Measurements from ENCODE around the gene LIME1. TPM values are rescaled to one million over a fixed set of nuclear protein-coding genes. Genes with fewer than 3 reads are reported as not detected.

The LIME1 gene
- total and polyA plus RNA-seq, 2 donors (not counting 1 experiment from before 2014, with no cell fraction given): 0.68 to 3.5 TPM

DNA sequence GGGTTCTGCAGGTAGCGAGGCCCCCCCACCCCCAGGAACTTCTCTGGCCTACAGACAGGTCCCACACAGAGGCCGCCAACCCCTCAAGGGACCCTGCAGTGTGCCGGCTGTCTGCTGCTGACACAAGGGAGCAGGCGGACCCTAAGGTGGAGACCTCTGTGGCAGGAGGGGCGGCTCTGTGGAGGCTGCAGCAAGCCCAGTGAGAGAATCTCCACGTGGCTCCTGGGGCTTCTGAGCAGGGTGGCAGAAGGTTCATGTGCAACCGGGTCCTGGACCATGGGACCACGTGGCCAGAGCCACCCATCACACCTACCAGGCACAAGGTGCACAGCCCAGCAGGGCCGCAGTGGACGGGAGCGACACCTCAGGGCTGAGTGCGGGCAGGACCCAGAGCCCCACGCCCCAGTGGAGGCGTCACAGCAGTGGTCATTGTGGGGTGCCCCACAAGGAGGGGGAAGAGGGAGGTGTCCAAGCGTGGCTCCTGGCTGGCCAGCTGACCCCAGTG, 32.9 kb upstream of the LIME1 start:
- DNase-seq (ENCODE audit: low read depth in 2 of 2): no peak
- no peaks in the 10 kb centered on the region for H4K20me1 ChIP-seq (ENCODE audit: control insufficient read depth, extremely low read depth, insufficient read depth, low read length)
- H3K9me3 ChIP-seq (ENCODE audit: control insufficient read depth, insufficient read depth, low read depth, low read length): no peaks in the 10 kb centered on the region
- H3K27me3 ChIP-seq (ENCODE audit: control insufficient read depth, insufficient read depth, low read length): no peaks in the 10 kb centered on the region
- H3K4me2 ChIP-seq (ENCODE audit: extremely low read depth, insufficient read depth, low read length): no peak overlapping the region
- H3K27ac ChIP-seq (ENCODE audit: insufficient read depth, low read length): no peak overlapping the region
- peaks cover 33% of the 10 kb centered on the region for H3K36me3 ChIP-seq (ENCODE audit: control insufficient read depth, insufficient read depth, low read length)
- H3K79me2 ChIP-seq (ENCODE audit: control insufficient read depth, insufficient read depth, low read length): peaks cover 36% of the 10 kb centered on the region
- no peak overlapping the region for H3K9ac ChIP-seq (ENCODE audit: insufficient read depth, low read length)
- no peak overlapping the region for H2AFZ ChIP-seq (ENCODE audit: low read length)
- H3K4me1 ChIP-seq (ENCODE audit: control insufficient read depth, extremely low read depth, insufficient read depth, low read length): peaks cover 19% of the 10 kb centered on the region
- H3K4me3 ChIP-seq (replicated peaks in 1 of 4; ENCODE audit: control extremely low read depth in 1 of 4, insufficient read depth in 1 of 4, low read depth in 3 of 4, low read length in 4 of 4): no peak overlapping the region
- TF ChIP-seq, protein P1, sequence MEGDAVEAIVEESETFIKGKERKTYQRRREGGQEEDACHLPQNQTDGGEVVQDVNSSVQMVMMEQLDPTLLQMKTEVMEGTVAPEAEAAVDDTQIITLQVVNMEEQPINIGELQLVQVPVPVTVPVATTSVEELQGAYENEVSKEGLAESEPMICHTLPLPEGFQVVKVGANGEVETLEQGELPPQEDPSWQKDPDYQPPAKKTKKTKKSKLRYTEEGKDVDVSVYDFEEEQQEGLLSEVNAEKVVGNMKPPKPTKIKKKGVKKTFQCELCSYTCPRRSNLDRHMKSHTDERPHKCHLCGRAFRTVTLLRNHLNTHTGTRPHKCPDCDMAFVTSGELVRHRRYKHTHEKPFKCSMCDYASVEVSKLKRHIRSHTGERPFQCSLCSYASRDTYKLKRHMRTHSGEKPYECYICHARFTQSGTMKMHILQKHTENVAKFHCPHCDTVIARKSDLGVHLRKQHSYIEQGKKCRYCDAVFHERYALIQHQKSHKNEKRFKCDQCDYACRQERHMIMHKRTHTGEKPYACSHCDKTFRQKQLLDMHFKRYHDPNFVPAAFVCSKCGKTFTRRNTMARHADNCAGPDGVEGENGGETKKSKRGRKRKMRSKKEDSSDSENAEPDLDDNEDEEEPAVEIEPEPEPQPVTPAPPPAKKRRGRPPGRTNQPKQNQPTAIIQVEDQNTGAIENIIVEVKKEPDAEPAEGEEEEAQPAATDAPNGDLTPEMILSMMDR (conservative IDR thresholded peaks at IDR 0.05 in 1 of 2, IDR thresholded peaks at IDR 0.05 in 1 of 2; ENCODE audit: low read depth in 1 of 2, low read length in 2 of 2): no peak
- no peak for TF ChIP-seq EZH2 (IDR thresholded peaks at IDR 0.05; ENCODE audit: low read length, missing control alignments)

DNA sequence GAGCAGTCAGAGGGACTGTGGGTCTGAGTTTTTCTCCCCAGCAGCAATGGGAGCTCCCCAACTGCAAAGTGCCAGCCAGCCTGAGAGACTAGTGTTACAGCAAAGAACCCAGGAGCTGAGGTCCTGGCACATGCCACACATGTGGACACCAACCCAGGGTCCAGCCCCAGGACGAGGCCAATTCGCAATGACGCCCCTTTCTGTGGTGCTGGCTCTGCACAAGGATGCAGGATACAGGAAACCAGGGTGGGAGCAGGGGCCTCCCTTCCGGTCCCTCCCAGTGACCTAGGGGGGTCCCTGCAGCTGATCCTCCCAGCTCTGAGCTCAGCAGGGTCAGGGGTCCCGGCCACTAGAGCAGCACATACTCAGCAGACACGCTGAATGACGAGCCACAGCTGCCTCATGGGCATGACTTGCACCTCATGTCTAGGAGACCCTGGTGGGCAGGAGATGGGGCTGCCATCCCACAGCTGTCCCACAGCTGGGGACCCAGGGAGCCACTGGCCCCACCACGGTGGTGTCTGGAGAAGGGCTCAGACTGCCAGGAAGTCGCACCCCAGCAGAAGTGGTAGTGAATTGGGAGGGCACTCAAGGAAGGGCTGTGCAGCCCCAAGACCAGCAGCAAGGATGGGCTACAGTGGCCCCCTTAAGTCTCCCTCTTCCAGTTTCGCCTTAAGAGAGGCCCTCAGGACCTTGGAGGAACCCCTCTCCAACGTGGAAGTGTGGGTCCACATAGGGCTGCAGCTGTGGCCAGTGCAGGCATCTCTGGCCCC, 32.3 kb upstream of the LIME1 start:
- Histone ChIP-seq H3K9me3 (ENCODE audit: control insufficient read depth, insufficient read depth, low read depth, low read length) (no peaks in the 10 kb centered on the region), H3K27ac (ENCODE audit: insufficient read depth, low read length) (no peak overlapping the region), H3K36me3 (ENCODE audit: control insufficient read depth, insufficient read depth, low read length) (peaks cover 34% of the 10 kb centered on the region), H2AFZ (ENCODE audit: low read length) (no peak overlapping the region), H3K4me1 (ENCODE audit: control insufficient read depth, extremely low read depth, insufficient read depth, low read length) (peaks cover 15% of the 10 kb centered on the region), H3K4me2 (ENCODE audit: extremely low read depth, insufficient read depth, low read length) (no peak overlapping the region), H3K27me3 (ENCODE audit: control insufficient read depth, insufficient read depth, low read length) (no peaks in the 10 kb centered on the region), H4K20me1 (ENCODE audit: control insufficient read depth, extremely low read depth, insufficient read depth, low read length) (no peaks in the 10 kb centered on the region), H3K9ac (ENCODE audit: insufficient read depth, low read length) (no peak overlapping the region), H3K79me2 (ENCODE audit: control insufficient read depth, insufficient read depth, low read length) (peaks cover 43% of the 10 kb centered on the region), H3K4me3 (replicated peaks in 1 of 4; ENCODE audit: control extremely low read depth in 1 of 4, insufficient read depth in 1 of 4, low read depth in 3 of 4, low read length in 4 of 4) (no peak overlapping the region)
- TF ChIP-seq, protein P1 (conservative IDR thresholded peaks at IDR 0.05 in 1 of 2, IDR thresholded peaks at IDR 0.05 in 1 of 2; ENCODE audit: low read depth in 1 of 2, low read length in 2 of 2): no peak
- TF ChIP-seq EZH2 (IDR thresholded peaks at IDR 0.05; ENCODE audit: low read length, missing control alignments): no peak
- DNase-seq (ENCODE audit: low read depth in 2 of 2): no peak

DNA sequence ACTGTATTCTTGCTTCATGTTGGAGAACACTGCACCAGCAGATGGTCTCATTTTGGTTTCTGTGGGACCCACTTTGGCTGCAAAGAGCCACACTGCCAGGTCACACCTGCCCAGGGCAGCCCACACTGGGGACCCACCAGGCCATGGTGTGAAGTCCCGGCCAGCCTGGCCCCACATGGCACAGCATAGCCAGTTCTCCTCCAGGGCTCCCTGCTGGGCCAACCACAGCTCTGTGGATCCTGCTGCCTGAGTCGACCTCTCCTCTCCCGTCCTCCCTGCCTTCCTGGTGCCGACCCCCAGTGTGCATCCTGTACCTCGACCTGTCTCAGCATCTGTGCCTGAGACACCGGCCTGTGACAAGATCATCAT, 31.7 kb upstream of the LIME1 start:
- H3K4me3 ChIP-seq (replicated peaks in 1 of 4; ENCODE audit: control extremely low read depth in 1 of 4, insufficient read depth in 1 of 4, low read depth in 3 of 4, low read length in 4 of 4): no peak overlapping the region
- H4K20me1 ChIP-seq (ENCODE audit: control insufficient read depth, extremely low read depth, insufficient read depth, low read length): no peaks in the 10 kb centered on the region
- no peak overlapping the region for H3K27ac ChIP-seq (ENCODE audit: insufficient read depth, low read length)
- H3K9me3 ChIP-seq (ENCODE audit: control insufficient read depth, insufficient read depth, low read depth, low read length): no peaks in the 10 kb centered on the region
- H3K9ac ChIP-seq (ENCODE audit: insufficient read depth, low read length): no peak overlapping the region
- no peak for DNase-seq (ENCODE audit: low read depth in 2 of 2)
- TF ChIP-seq, protein P1 (conservative IDR thresholded peaks at IDR 0.05 in 1 of 2, IDR thresholded peaks at IDR 0.05 in 1 of 2; ENCODE audit: low read depth in 1 of 2, low read length in 2 of 2): no peak
- TF ChIP-seq EZH2 (IDR thresholded peaks at IDR 0.05; ENCODE audit: low read length, missing control alignments): no peak
- peaks cover 9% of the 10 kb centered on the region for H3K4me1 ChIP-seq (ENCODE audit: control insufficient read depth, extremely low read depth, insufficient read depth, low read length)
- peaks cover 47% of the 10 kb centered on the region for H3K79me2 ChIP-seq (ENCODE audit: control insufficient read depth, insufficient read depth, low read length)
- H3K27me3 ChIP-seq (ENCODE audit: control insufficient read depth, insufficient read depth, low read length): no peaks in the 10 kb centered on the region
- peaks cover 37% of the 10 kb centered on the region for H3K36me3 ChIP-seq (ENCODE audit: control insufficient read depth, insufficient read depth, low read length)
- no peak overlapping the region for H2AFZ ChIP-seq (ENCODE audit: low read length)
- no peak overlapping the region for H3K4me2 ChIP-seq (ENCODE audit: extremely low read depth, insufficient read depth, low read length)

Measured in fibroblast of lung (primary cell).